HepG2 (cell line): Measurements from ENCODE around the gene LTBR. TPM values are rescaled to one million over a fixed set of nuclear protein-coding genes. Genes with fewer than 3 reads are reported as not detected.

Source experiments
- KAT8 ChIP-seq: IDR thresholded peaks from 2 replicates; pipeline ENCODE4 v1.6.1; 2016; ENCODE audit warnings: missing genetic modification reagents, missing compliant biosample characterization
- KLF15 ChIP-seq: sonication (generic); formaldehyde crosslinking; IDR thresholded peaks from 2 replicates; pipeline ENCODE4 v1.8.1; 2023; ENCODE audit warnings: borderline replicate concordance, mild to moderate bottlenecking, inconsistent platforms, missing genetic modification reagents, mixed read lengths
- NR2F2 ChIP-seq: IDR thresholded peaks from 2 replicates; pipeline ENCODE4 v1.6.1; 2012; ENCODE audit warnings: low read depth, inconsistent platforms, borderline replicate concordance
- PCBP2 ChIP-seq: fragments of 200-400 bp; formaldehyde crosslinking; optimal IDR thresholded peaks from 2 replicates; pipeline ENCODE3; 2018; ENCODE audit warnings: low read length, low read depth; ENCODE audit not compliant: poor library complexity, severe bottlenecking
- POLR2G ChIP-seq: fragments of 200-400 bp; formaldehyde crosslinking; IDR thresholded peaks from 2 replicates; pipeline ENCODE4 v1.6.1; 2018; ENCODE audit warnings: mild to moderate bottlenecking, low read depth, low read length, moderate library complexity
- RFX1 ChIP-seq: fragments of 450-650 bp; IDR thresholded peaks from 2 replicates; pipeline ENCODE4 v1.6.1; 2017
- SMAD9 ChIP-seq: sonication (generic); formaldehyde crosslinking; IDR thresholded peaks from 2 replicates; pipeline ENCODE4 v1.5.1; 2020; ENCODE audit warnings: mild to moderate bottlenecking, missing genetic modification reagents
- STAT5B ChIP-seq: sonication (generic); formaldehyde crosslinking; IDR thresholded peaks from 2 replicates; pipeline ENCODE4 v1.4.0; 2020; ENCODE audit warnings: missing genetic modification reagents
- XRCC5 ChIP-seq: fragments of 200-400 bp; formaldehyde crosslinking; optimal IDR thresholded peaks from 2 replicates; pipeline ENCODE3; 2017; ENCODE audit warnings: mild to moderate bottlenecking, low read length
- ZBTB1 ChIP-seq: sonication (generic); formaldehyde crosslinking; IDR thresholded peaks from 2 replicates; pipeline ENCODE4 v1.4.0; 2020; ENCODE audit warnings: missing genetic modification reagents, borderline replicate concordance
- ZFP41 ChIP-seq: sonication (generic); formaldehyde crosslinking; IDR thresholded peaks from 2 replicates; pipeline ENCODE4 v1.4.0; 2020; ENCODE audit warnings: mild to moderate bottlenecking, missing genetic modification reagents, borderline replicate concordance
- ZFY ChIP-seq: sonication (generic); formaldehyde crosslinking; IDR thresholded peaks from 2 replicates; pipeline ENCODE4 v1.4.0; 2020; ENCODE audit warnings: missing genetic modification reagents
- ZMYM2 ChIP-seq: sonication (generic); formaldehyde crosslinking; IDR thresholded peaks from 2 replicates; pipeline ENCODE4 v1.8.0; 2022; ENCODE audit warnings: mild to moderate bottlenecking, missing genetic modification reagents
- ZNF101 ChIP-seq: sonication (generic); formaldehyde crosslinking; IDR thresholded peaks from 2 replicates; pipeline ENCODE4 v1.4.0; 2020; ENCODE audit warnings: mild to moderate bottlenecking, low read depth, missing genetic modification reagents, borderline replicate concordance
- ZNF318 ChIP-seq: sonication (generic); formaldehyde crosslinking; IDR thresholded peaks from 2 replicates; pipeline ENCODE4 v1.4.0; 2020; ENCODE audit warnings: mild to moderate bottlenecking, missing genetic modification reagents
- ZNF33A ChIP-seq: sonication (generic); formaldehyde crosslinking; IDR thresholded peaks from 2 replicates; pipeline ENCODE4 v1.5.1; 2020; ENCODE audit warnings: missing genetic modification reagents, mild to moderate bottlenecking, moderate library complexity, borderline replicate concordance
- ZNF343 ChIP-seq: sonication (generic); formaldehyde crosslinking; IDR thresholded peaks from 2 replicates; pipeline ENCODE4 v1.4.0; 2020; ENCODE audit warnings: mild to moderate bottlenecking, missing genetic modification reagents
- ZNF451 ChIP-seq: sonication (generic); formaldehyde crosslinking; IDR thresholded peaks from 2 replicates; pipeline ENCODE4 v1.5.0; 2020; ENCODE audit warnings: mild to moderate bottlenecking, missing genetic modification reagents
- ZNF512 ChIP-seq: sonication (generic); formaldehyde crosslinking; IDR thresholded peaks from 2 replicates; pipeline ENCODE4 v1.4.0; 2020; ENCODE audit warnings: mild to moderate bottlenecking, missing genetic modification reagents
- ZNF616 ChIP-seq: sonication (generic); formaldehyde crosslinking; IDR thresholded peaks from 2 replicates; pipeline ENCODE4 v1.5.0; 2020; ENCODE audit warnings: low read depth, mild to moderate bottlenecking, missing genetic modification reagents
- ZNF761 ChIP-seq: sonication (generic); formaldehyde crosslinking; conservative IDR thresholded peaks from 2 replicates; pipeline ENCODE4 v1.4.0; 2020; ENCODE audit warnings: mild to moderate bottlenecking, missing genetic modification reagents
- polyA plus RNA-seq, 8 experiments: library from polyadenylated mRNA; depleted of rRNA in 3 of 8; stranded (reverse) in 7 of 8; unstranded in 1 of 8; fragments of >200 nt; fragmentation: Illumina TruSeq in 4 of 8; extraction: Trizol in 4 of 8; gene quantifications; 2 replicates each; pipeline versions ENCODE4 v1.2.1 to v1.2.3, GENCODE V29; 2011 to 2016; ENCODE audit warnings: low read depth in 4 of 8, missing spikeins in 1 of 8, mixed read lengths in 1 of 8; ENCODE audit not compliant: insufficient read depth in 1 of 8
- total RNA-seq, 5 experiments: library from RNA; depleted of rRNA; stranded (reverse); fragments of >200 nt; fragmentation: Illumina TruSeq; extraction: Trizol; gene quantifications; 2 replicates each; pipeline ENCODE4 v1.2.3, GENCODE V29; 2016; ENCODE audit warnings: low read depth in 1 of 5

LTBR gene
- total and polyA plus RNA-seq, 2 of the 13 experiments (the other 11 are each of a cell fraction or from before 2014, with no cell fraction given), result 31.4 to 34.8 TPM

- TF ChIP-seq ZNF512 (no peak), XRCC5 (peak; percentile 64), ZMYM2 (no peak), KLF15 (CRISPR knock-in tag) (0 out of 2 replicates have a peak, but pooled peaks have one; percentile 36), ZNF343 (CRISPR knock-in tag) (peak; percentile 79), ZFP41 (CRISPR knock-in tag) (peak; percentile 34; the same call in 1 of the 2 replicates), ZNF101 (CRISPR knock-in tag) (0 out of 2 replicates have a peak, but pooled peaks have one; percentile 39), PCBP2 (no peak), STAT5B (no peak), ZNF761 (CRISPR knock-in tag) (peak; percentile 63; the same call in 1 of the 2 replicates), ZBTB1 (CRISPR knock-in tag) (peak; percentile 93; the same call in 1 of the 2 replicates), ZNF318 (CRISPR knock-in tag) (peak; percentile 75; the same call in 1 of the 2 replicates), POLR2G (peak; percentile 83), ZNF451 (CRISPR knock-in tag) (peak; percentile 31; the same call in 1 of the 2 replicates), NR2F2 (peak; percentile 14; the same call in 1 of the 2 replicates), ZFY (CRISPR knock-in tag) (peak; percentile 85), KAT8 (CRISPR knock-in tag) (peak; percentile 50), RFX1 (no peak), ZNF616 (0 out of 2 replicates have a peak, but pooled peaks have one; percentile 60), SMAD9 (no peak), ZNF33A (no peak)
These were observed 20.5 kb upstream of the LTBR start (continued) for GRCh38 chr12:6363330-6364043.
